Measurements from ENCODE around the gene TMBIM6. TPM values are rescaled to one million over a fixed set of nuclear protein-coding genes. Genes with fewer than 3 reads are reported as not detected.

The TMBIM6 gene, protein sequence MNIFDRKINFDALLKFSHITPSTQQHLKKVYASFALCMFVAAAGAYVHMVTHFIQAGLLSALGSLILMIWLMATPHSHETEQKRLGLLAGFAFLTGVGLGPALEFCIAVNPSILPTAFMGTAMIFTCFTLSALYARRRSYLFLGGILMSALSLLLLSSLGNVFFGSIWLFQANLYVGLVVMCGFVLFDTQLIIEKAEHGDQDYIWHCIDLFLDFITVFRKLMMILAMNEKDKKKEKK
- 188 TPM for total RNA-seq

DNA sequence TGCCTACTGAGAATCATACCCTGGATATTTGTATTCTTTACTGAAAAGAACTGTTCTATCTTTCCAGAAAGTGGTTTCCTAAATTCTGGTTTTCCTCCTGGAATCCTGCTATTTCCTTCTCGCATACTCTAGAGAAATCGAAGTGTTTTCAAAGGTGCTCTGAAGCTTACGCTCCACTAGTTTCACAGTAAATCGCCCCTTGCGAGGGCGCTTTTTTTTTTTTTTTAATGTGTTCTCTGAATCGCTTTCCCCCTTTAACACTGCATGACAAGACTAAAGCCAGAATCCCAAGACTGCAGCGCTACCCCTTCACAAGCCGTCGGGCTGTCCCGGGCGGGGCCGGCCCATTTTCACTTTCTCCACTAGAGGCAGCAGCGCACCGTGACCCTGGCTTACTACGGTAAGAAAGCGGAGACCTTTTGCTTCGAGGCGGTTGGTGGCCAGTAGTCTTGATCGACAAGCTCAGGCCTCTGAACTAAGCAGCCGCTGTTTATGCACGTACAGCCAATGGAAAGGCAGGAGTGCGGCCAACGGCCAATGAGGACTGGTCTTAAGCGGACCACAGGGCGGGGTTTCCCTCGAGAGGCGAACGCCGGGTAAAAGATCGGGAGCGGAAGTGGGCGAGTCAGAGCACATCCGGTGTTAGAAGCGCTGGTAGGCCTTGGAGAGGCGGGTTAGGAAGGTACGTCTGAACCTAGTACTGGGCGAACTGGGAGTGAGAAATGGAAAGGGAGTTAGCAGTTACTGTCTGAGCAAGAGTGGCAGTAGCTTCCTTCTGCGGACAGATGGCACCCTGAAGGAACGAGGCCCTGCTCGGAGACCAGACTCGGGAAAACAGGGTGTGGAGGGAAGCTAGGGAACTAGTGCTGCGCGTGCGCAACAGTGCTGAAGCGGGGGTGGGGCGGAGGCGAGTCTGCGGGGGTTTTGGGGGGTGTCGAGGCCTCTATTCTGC, at the start of gene TMBIM6:
TSS of gene TMBIM6 (plus strand) at position 628 of the 952 bp plus-strand sequence. CDS start 10,937 bp downstream, outside the sequence.
- DNase-seq (ENCODE audit: low spot score in 2 of 2), result peak; percentile 100
- intact Hi-C loops (cut with DNase I), result loop anchor here (1.0 to 5.0 kb wide), 4 partner anchors 34 to 609 kb away; partner anchors contain the start of genes FMNL3, NCKAP5L and TUBA1B
- H3K36me3 ChIP-seq, result peaks cover 0 to 4% of the 10 kb centered on the region in 2 donors
- no peaks in the 10 kb centered on the region for H3K27me3 ChIP-seq
- TF ChIP-seq, protein P1, sequence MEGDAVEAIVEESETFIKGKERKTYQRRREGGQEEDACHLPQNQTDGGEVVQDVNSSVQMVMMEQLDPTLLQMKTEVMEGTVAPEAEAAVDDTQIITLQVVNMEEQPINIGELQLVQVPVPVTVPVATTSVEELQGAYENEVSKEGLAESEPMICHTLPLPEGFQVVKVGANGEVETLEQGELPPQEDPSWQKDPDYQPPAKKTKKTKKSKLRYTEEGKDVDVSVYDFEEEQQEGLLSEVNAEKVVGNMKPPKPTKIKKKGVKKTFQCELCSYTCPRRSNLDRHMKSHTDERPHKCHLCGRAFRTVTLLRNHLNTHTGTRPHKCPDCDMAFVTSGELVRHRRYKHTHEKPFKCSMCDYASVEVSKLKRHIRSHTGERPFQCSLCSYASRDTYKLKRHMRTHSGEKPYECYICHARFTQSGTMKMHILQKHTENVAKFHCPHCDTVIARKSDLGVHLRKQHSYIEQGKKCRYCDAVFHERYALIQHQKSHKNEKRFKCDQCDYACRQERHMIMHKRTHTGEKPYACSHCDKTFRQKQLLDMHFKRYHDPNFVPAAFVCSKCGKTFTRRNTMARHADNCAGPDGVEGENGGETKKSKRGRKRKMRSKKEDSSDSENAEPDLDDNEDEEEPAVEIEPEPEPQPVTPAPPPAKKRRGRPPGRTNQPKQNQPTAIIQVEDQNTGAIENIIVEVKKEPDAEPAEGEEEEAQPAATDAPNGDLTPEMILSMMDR (IDR thresholded peaks at IDR 0.05), result peak; percentile 86 to 94 (median 92)
- peak within 1 kb of the TSS; percentile 97 for H3K27ac ChIP-seq
- peaks cover 5 to 21% of the 10 kb centered on the region in 2 donors for H3K4me1 ChIP-seq
- H3K9me3 ChIP-seq, result no peaks in the 10 kb centered on the region
- peak within 1 kb of the TSS; percentile 72 for H3K4me3 ChIP-seq

DNA sequence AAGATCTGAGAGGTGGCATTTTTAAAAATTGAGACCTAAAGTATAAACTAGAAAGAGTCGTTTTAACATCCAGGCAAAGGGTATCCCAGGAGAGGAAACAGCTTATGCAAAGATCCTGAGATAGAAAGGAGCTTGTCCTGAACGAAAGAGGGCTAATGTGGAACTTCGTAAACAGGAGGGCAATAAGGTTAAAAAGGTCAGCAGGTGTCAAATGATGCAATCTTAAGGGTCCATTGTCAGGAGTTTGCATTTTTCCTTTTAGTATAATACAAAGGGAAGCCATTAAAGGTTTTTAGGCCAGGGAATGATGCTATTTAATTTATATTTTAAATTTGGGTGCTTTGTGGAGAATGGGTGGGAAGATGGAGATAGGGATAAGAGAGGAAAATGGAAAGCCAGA, 48.5 kb upstream of the TMBIM6 start:
- Histone ChIP-seq H3K27ac (no peak overlapping the region), H3K9me3 (no peaks in the 10 kb centered on the region), H3K4me1 (peaks cover 0 to 8% of the 10 kb centered on the region in 2 donors), H3K27me3 (no peaks in the 10 kb centered on the region), H3K36me3 (no peaks in the 10 kb centered on the region), H3K4me3 (no peak overlapping the region)
- no peak for DNase-seq (ENCODE audit: low spot score in 2 of 2)
- intact Hi-C loops (cut with DNase I), result no loop called here
- TF ChIP-seq, protein P1 (IDR thresholded peaks at IDR 0.05), result no peak

DNA sequence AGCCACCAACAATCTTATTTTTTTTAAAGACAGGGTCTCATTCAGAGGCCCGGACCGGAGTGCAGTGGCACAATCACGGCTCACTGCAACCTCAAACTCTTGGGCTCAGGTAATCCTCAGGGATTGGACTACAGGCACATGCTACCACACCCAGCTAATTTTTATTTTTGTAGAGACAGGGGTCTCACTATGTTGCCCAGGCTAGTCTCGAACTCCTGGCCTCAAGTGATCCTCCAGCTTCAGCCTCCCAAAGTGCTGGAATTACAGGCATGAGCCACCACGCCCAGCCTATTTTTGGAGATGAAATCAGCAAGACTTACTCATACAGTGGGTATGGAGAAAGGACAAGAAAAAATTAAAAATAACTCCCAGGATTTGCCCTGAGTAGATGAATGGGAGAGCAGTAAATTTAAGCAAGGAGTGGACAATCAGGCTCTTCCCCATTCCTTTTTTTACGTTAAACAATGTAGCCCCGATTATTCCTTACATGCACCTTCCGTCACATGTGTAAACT, 47.4 kb upstream of the TMBIM6 start:
- no peak overlapping the region for H3K4me3 ChIP-seq
- TF ChIP-seq, protein P1 (IDR thresholded peaks at IDR 0.05), result no peak
- no peaks in the 10 kb centered on the region for H3K36me3 ChIP-seq
- DNase-seq (ENCODE audit: low spot score in 2 of 2), result no peak
- intact Hi-C loops (cut with DNase I), result no loop called here
- H3K27ac ChIP-seq, result no peak overlapping the region
- peaks cover 5 to 16% of the 10 kb centered on the region in 2 donors for H3K4me1 ChIP-seq
- no peaks in the 10 kb centered on the region for H3K27me3 ChIP-seq
- no peaks in the 10 kb centered on the region for H3K9me3 ChIP-seq

DNA sequence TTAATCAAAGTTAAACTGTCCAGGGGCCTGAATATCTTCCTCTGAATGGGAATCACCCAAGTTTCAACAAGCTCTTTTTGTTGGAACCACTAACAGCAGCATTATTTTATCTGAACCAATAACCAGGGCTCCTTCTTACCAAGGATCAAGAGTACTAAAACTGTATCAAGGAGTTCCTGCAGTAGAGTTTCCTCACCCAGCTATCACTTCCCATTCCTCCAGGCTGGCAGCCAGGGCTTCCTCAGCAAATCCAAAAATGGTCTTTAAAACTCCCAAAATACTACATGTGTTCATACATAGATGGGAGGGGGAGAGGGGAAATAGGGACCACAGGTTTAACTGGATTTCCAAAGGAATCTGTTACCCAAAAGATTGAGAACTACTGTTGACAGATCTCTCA, 44.6 kb upstream of the TMBIM6 start:
- H3K4me3 ChIP-seq, result no peak overlapping the region
- peaks cover 5 to 23% of the 10 kb centered on the region in 2 donors for H3K4me1 ChIP-seq
- no peaks in the 10 kb centered on the region for H3K9me3 ChIP-seq
- intact Hi-C loops (cut with DNase I), result no loop called here
- TF ChIP-seq, protein P1 (IDR thresholded peaks at IDR 0.05), result no peak
- no peak for DNase-seq (ENCODE audit: low spot score in 2 of 2)
- no peak overlapping the region for H3K27ac ChIP-seq
- no peaks in the 10 kb centered on the region for H3K27me3 ChIP-seq
- no peaks in the 10 kb centered on the region for H3K36me3 ChIP-seq

DNA sequence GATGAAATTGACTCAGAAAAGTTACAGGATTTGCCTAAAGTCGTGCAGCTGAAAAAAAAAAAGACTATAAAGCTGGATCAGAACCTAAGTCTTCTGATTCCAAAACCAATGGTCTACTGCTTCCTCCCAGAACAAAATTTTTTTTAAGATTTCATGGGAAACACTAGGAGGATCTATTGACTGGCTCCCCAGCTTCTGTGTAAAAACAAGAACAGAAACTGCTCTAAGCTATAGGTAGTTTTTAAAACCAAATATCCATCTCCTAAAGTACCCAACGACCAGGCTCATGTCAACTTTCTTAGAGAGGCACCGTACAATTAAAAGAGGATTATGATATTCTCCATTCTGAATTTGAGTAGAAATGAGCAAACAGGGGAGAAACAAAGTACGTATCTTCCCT, 43.5 kb upstream of the TMBIM6 start:
- TF ChIP-seq, protein P1 (IDR thresholded peaks at IDR 0.05), result no peak
- peaks cover 5 to 23% of the 10 kb centered on the region in 2 donors for H3K4me1 ChIP-seq
- no peaks in the 10 kb centered on the region for H3K27me3 ChIP-seq
- H3K4me3 ChIP-seq, result no peak overlapping the region
- H3K36me3 ChIP-seq, result no peaks in the 10 kb centered on the region
- no peak for DNase-seq (ENCODE audit: low spot score in 2 of 2)
- intact Hi-C loops (cut with DNase I), result no loop called here
- H3K27ac ChIP-seq, result peak overlapping the region; percentile 77 to 86
- H3K9me3 ChIP-seq, result no peaks in the 10 kb centered on the region
